Mesenchymal stem cell (in vitro differentiated cells and primary cell): ENCODE measurements around the gene FAM110D.

ENCODE experiments used
- DNase-seq: peaks from one replicate; pipeline ENCODE4 v3.0.0-alpha.2; 2013
- H2AFZ ChIP-seq: one replicate; pipeline ENCODE4 v1.6.1; 2013; ENCODE audit warnings: low read depth, mild to moderate bottlenecking, control low read depth, inconsistent platforms, low read length, moderate library complexity
- H2AK5ac ChIP-seq: 2 replicates; pipeline ENCODE4 v1.6.1; 2013; ENCODE audit warnings: low read length, moderate library complexity, mild to moderate bottlenecking, inconsistent platforms; ENCODE audit not compliant: severe bottlenecking
- H2BK120ac ChIP-seq: one replicate; pipeline ENCODE4 v1.6.1; 2013; ENCODE audit warnings: low read depth, mild to moderate bottlenecking, inconsistent platforms, low read length, moderate library complexity
- H2BK12ac ChIP-seq, 2 experiments: one replicate each; pipeline ENCODE4 v1.6.1; 2013; ENCODE audit warnings: inconsistent platforms in 2 of 2, low read length in 2 of 2, mild to moderate bottlenecking in 2 of 2, moderate library complexity in 2 of 2, control low read depth in 1 of 2
- H2BK15ac ChIP-seq: one replicate; pipeline ENCODE4 v1.6.1; 2013; ENCODE audit warnings: mild to moderate bottlenecking, low read depth, inconsistent platforms; ENCODE audit not compliant: poor library complexity, severe bottlenecking
- H2BK5ac ChIP-seq: 2 replicates; pipeline ENCODE4 v1.6.1; 2013; ENCODE audit warnings: low read depth, mild to moderate bottlenecking, low read length, control low read depth, inconsistent platforms; ENCODE audit not compliant: poor library complexity, severe bottlenecking
- H3K14ac ChIP-seq, 2 experiments: one replicate each; pipeline ENCODE4 v1.6.1; 2013; ENCODE audit warnings: inconsistent platforms in 2 of 2, low read length in 2 of 2, control low read depth in 1 of 2, mild to moderate bottlenecking in 1 of 2, moderate library complexity in 1 of 2
- H3K18ac ChIP-seq, 2 experiments: one replicate each; pipeline ENCODE4 v1.6.1; 2013; ENCODE audit warnings: inconsistent platforms in 2 of 2, low read length in 2 of 2, control low read depth in 1 of 2, low read depth in 1 of 2, mild to moderate bottlenecking in 1 of 2
- H3K23ac ChIP-seq, 2 experiments: one replicate each; pipeline ENCODE4 v1.6.1; 2013; ENCODE audit warnings: inconsistent platforms in 2 of 2, low read length in 2 of 2, mild to moderate bottlenecking in 2 of 2, moderate library complexity in 2 of 2, control low read depth in 1 of 2
- H3K27ac ChIP-seq: 2 replicates; pipeline ENCODE4 v1.5.1; 2013; ENCODE audit warnings: mild to moderate bottlenecking, moderate library complexity, low read length, control low read depth, inconsistent platforms; ENCODE audit not compliant: poor library complexity, severe bottlenecking
- H3K27me3 ChIP-seq, 2 experiments: 2 replicates each; pipeline versions ENCODE4 v1.6.1 to v1.7.0; 2013; ENCODE audit warnings: low read length in 2 of 2, mild to moderate bottlenecking in 2 of 2, moderate library complexity in 2 of 2, control low read depth in 1 of 2, inconsistent platforms in 1 of 2; ENCODE audit not compliant: control insufficient read depth in 1 of 2, insufficient read depth in 1 of 2
- H3K36me3 ChIP-seq, 2 experiments: 2 replicates each; pipeline versions ENCODE4 v1.6.1 to v1.7.0; 2013; ENCODE audit warnings: low read length in 2 of 2, control low read depth in 1 of 2, inconsistent platforms in 1 of 2, low read depth in 1 of 2, mild to moderate bottlenecking in 1 of 2; ENCODE audit not compliant: insufficient read depth in 2 of 2, control insufficient read depth in 1 of 2
- H3K4ac ChIP-seq, 2 experiments: one replicate each; pipeline ENCODE4 v1.6.1; 2013; ENCODE audit warnings: inconsistent platforms in 2 of 2, low read length in 2 of 2, mild to moderate bottlenecking in 2 of 2, moderate library complexity in 2 of 2, control low read depth in 1 of 2, low read depth in 1 of 2
- H3K4me1 ChIP-seq: 2 replicates; pipeline ENCODE4 v1.6.1; 2013; ENCODE audit warnings: low read depth, low read length, control low read depth; ENCODE audit not compliant: control insufficient read depth, insufficient read depth
- H3K4me2 ChIP-seq: 2 replicates; pipeline ENCODE4 v1.6.1; 2013; ENCODE audit warnings: low read length, mild to moderate bottlenecking, inconsistent platforms; ENCODE audit not compliant: poor library complexity, severe bottlenecking
- H3K4me3 ChIP-seq, 2 experiments: 2 replicates each; pipeline versions ENCODE4 v1.5.1 to v1.7.0; 2013; ENCODE audit warnings: low read length in 2 of 2, mild to moderate bottlenecking in 2 of 2, control low read depth in 1 of 2, low read depth in 1 of 2; ENCODE audit not compliant: insufficient read depth in 1 of 2
- H3K79me1 ChIP-seq: replicated peaks from 2 replicates; pipeline ENCODE4 v1.6.1; 2013; ENCODE audit warnings: mild to moderate bottlenecking, control low read depth, low read length, inconsistent platforms; ENCODE audit not compliant: poor library complexity, severe bottlenecking
- H3K9ac ChIP-seq: 2 replicates; pipeline ENCODE4 v1.7.0; 2013; ENCODE audit warnings: mild to moderate bottlenecking, low read length, moderate library complexity
- H3K9me3 ChIP-seq: 2 replicates; pipeline ENCODE4 v1.7.0; 2013; ENCODE audit warnings: mild to moderate bottlenecking, low read length; ENCODE audit not compliant: control insufficient read depth
- H4K8ac ChIP-seq: one replicate; pipeline ENCODE4 v1.6.1; 2013; ENCODE audit warnings: inconsistent platforms, mild to moderate bottlenecking, low read length, moderate library complexity
- H4K91ac ChIP-seq: one replicate; pipeline ENCODE4 v1.6.1; 2013; ENCODE audit warnings: mild to moderate bottlenecking, low read length, inconsistent platforms
- WGBS: methylation state at CpG from one replicate; pipeline ENCODE4 v1.1.7; 2013; ENCODE audit warnings: mixed read lengths; 5-methylcytosine and 5-hydroxymethylcytosine counted together

FAM110D gene

DNA sequence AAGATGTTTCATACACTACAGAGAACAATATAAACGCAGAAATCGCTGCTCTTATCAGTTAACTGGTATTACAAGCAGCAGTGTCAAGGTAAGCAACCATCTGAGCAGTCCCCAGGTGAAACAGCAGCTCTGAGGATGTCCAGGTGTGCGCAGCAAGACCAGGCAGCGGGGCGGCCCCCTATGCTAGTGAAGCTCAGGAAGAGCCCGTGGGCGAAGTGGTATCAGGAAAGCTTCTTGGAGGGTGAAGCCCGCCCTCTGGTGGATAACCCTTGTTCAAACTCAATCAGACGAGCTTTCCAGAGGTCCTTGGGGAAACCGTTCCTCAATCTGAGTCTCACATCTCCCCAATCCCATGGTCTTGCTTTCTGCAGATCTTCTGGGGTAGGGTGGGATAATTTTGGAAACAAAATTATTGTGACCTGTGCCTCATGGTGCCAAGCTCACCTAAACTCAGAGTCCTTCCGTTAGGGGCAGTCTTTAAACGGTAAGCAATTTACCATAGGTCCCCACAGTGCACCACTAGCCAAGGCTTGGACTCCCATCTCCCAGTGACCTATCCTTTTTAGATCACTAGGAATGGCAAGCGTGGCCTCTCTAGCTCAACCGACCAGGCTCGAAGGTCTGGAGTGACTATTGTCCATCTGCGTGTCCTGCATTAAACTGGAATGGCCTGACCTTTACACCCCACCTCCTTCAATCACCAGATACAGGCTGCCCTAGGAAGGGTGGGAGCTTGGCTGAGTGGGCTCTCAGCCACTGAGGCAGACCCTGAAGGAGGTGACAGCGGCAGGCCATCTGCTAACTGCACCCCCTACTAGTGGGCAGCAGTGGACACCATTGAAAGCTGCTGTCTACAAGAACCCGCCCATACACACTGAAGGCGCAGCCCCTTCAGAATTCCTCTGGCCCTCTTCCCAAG is 13.6 kb upstream of the FAM110D start:
- Histone ChIP-seq H3K23ac (no peak overlapping the region), H4K91ac (peak overlapping the region; percentile 54), H2BK15ac (no peak overlapping the region), H3K4ac (peak overlapping the region in 1 of 2 experiments; percentile 64), H3K27me3 (peaks cover 44 to 46% of the 10 kb centered on the region in 2 experiments), H3K4me3 (no peak overlapping the region), H2AFZ (no peak overlapping the region), H2AK5ac (no peak overlapping the region), H3K4me1 (peaks cover 3% of the 10 kb centered on the region), H4K8ac (no peak overlapping the region), H2BK5ac (no peak overlapping the region), H3K14ac (no peak overlapping the region), H3K9ac (no peak overlapping the region), H3K27ac (no peak overlapping the region), H3K79me1 (no peaks in the 10 kb centered on the region), H3K18ac (no peak overlapping the region), H3K4me2 (no peak overlapping the region), H2BK120ac (no peak overlapping the region), H2BK12ac (peak overlapping the region in 1 of 2 experiments; percentile 21), H3K9me3 (no peaks in the 10 kb centered on the region), H3K36me3 (no peaks in the 10 kb centered on the region)
- WGBS = 41% methylated on average over 15 of the region's 19 CpGs
- DNase-seq = peak; percentile 86

DNA sequence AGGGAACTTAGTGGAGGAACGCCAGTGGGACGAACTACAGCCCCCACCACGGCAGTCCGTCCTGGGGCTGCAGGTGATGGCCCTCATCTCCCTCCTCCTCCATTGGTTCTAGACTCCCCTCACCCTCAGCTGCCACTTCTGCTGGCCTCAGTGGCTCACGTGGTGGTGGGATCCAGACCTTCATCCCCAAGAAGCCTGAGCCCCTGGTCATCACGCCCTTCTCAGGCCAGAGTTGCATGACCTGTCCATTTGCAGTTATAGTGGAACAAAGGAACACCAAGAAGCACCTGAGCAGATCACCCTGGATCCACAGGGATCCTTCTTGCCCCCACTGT is 13.0 kb upstream of the FAM110D start:
- H3K18ac ChIP-seq = no peak overlapping the region
- H3K4me3 ChIP-seq = no peak overlapping the region
- H3K4ac ChIP-seq = peak overlapping the region in 1 of 2 experiments; percentile 64
- peaks cover 48 to 51% of the 10 kb centered on the region in 2 experiments for H3K27me3 ChIP-seq
- H2BK15ac ChIP-seq = no peak overlapping the region
- H3K9ac ChIP-seq = no peak overlapping the region
- H2AK5ac ChIP-seq = no peak overlapping the region
- no peak for DNase-seq
- H2BK120ac ChIP-seq = no peak overlapping the region
- peak overlapping the region in 1 of 2 experiments; percentile 21 for H2BK12ac ChIP-seq
- H3K9me3 ChIP-seq = no peaks in the 10 kb centered on the region
- no peak overlapping the region for H3K14ac ChIP-seq
- no peaks in the 10 kb centered on the region for H3K79me1 ChIP-seq
- no peak overlapping the region for H2AFZ ChIP-seq
- H3K4me2 ChIP-seq = no peak overlapping the region
- peaks cover 3% of the 10 kb centered on the region for H3K4me1 ChIP-seq
- no peak overlapping the region for H3K27ac ChIP-seq
- no peak overlapping the region for H4K91ac ChIP-seq
- no peaks in the 10 kb centered on the region for H3K36me3 ChIP-seq
- WGBS = 37% methylated on average over 6 of the region's 6 CpGs
- H3K23ac ChIP-seq = no peak overlapping the region
- no peak overlapping the region for H2BK5ac ChIP-seq
- peak overlapping the region; percentile 40 for H4K8ac ChIP-seq

DNA sequence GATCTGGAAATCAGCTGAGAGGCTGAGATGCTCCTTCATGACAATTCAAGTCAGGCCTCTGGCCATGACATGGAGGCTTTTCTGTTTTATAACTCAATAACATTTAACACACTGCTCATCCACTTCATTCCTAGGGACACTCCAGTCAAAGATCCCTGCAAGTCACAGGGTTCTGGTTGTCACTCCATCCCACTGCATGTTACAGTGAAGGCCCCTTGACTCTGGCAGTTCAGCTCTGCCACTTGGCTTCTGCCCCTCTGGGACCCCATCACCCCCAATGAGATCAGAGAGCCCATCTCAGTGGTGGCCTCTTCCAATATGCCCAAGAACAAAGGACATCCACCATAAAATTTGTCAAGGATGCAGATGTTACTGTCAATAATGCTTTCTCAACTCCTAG is 10.0 kb upstream of the FAM110D start:
- no peaks in the 10 kb centered on the region for H3K79me1 ChIP-seq
- H3K9ac ChIP-seq = no peak overlapping the region
- no peak overlapping the region for H3K27ac ChIP-seq
- no peak overlapping the region for H3K18ac ChIP-seq
- H3K27me3 ChIP-seq = peaks cover 55 to 66% of the 10 kb centered on the region in 2 experiments
- no peak overlapping the region for H2BK12ac ChIP-seq
- H3K23ac ChIP-seq = no peak overlapping the region
- peaks cover 1% of the 10 kb centered on the region for H3K4me1 ChIP-seq
- H3K4me3 ChIP-seq = no peak overlapping the region
- H2BK120ac ChIP-seq = no peak overlapping the region
- H3K36me3 ChIP-seq = no peaks in the 10 kb centered on the region
- no peak overlapping the region for H2BK5ac ChIP-seq
- H3K4me2 ChIP-seq = no peak overlapping the region
- no peak for DNase-seq
- no peak overlapping the region for H2AFZ ChIP-seq
- no peaks in the 10 kb centered on the region for H3K9me3 ChIP-seq
- H3K14ac ChIP-seq = no peak overlapping the region
- H2AK5ac ChIP-seq = no peak overlapping the region
- no peak overlapping the region for H4K8ac ChIP-seq
- no peak overlapping the region for H2BK15ac ChIP-seq
- H3K4ac ChIP-seq = no peak overlapping the region
- no peak overlapping the region for H4K91ac ChIP-seq

DNA sequence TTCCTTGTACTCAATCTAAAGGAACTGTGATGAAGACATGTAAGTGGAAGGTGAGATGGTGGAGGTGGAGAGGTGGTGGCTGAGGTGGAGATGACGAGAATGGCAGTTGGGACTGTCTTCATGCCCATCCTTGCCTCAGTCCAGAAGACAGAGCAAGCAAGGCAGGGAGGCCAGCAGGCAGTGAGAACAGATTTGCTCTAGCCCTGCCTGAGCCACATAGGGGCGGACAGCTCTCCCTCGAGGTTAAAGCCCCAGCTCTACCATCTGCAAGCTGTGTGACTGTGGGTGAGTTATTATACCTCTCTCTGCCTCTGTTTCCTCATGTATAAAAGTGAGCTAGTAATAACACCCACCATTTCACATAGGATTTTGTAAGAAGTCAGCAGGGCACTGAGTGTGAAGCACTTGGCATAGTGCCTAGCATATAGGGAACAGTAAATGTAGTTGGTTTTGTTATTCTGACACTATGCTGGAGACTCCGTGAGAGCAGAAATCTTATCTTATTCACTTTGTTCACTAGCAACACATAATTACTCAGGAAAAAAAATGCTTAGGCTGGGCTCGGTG is 4.8 kb upstream of the FAM110D start:
- DNase-seq = no peak
- H2BK5ac ChIP-seq = no peak overlapping the region
- no peak overlapping the region for H2AK5ac ChIP-seq
- H4K91ac ChIP-seq = no peak overlapping the region
- no peak overlapping the region for H3K27ac ChIP-seq
- no peak overlapping the region for H2BK12ac ChIP-seq
- no peak overlapping the region for H2BK15ac ChIP-seq
- H3K36me3 ChIP-seq = no peaks in the 10 kb centered on the region
- no peak overlapping the region for H3K18ac ChIP-seq
- H3K4me2 ChIP-seq = no peak overlapping the region
- no peak overlapping the region for H2BK120ac ChIP-seq
- no peak overlapping the region for H4K8ac ChIP-seq
- H3K27me3 ChIP-seq = peaks cover 70 to 83% of the 10 kb centered on the region in 2 experiments
- H3K79me1 ChIP-seq = no peaks in the 10 kb centered on the region
- no peak overlapping the region for H3K23ac ChIP-seq
- no peak overlapping the region for H3K14ac ChIP-seq
- H2AFZ ChIP-seq = no peak overlapping the region
- no peaks in the 10 kb centered on the region for H3K9me3 ChIP-seq
- 76% methylated on average over 3 of the region's 5 CpGs for WGBS
- H3K4ac ChIP-seq = no peak overlapping the region
- peaks cover 5% of the 10 kb centered on the region for H3K4me1 ChIP-seq
- H3K4me3 ChIP-seq = no peak overlapping the region
- H3K9ac ChIP-seq = no peak overlapping the region
